ENCODE measurements around the gene SMIM22. TPM values are rescaled to one million over a fixed set of nuclear protein-coding genes. Genes with fewer than 3 reads are reported as not detected.
"Not testable (repeated sequence)": the region's sequence is repeated elsewhere in the genome, so short reads cannot be mapped to it uniquely, and the experiment has no call there.

Gene SMIM22
- total RNA-seq, 2 experiments from 2014 or later, result not detected

GRCh38 chr16:4783951-4784336 is 11.2 kb upstream of the SMIM22 start:
- no peaks in the 10 kb centered on the region for H3K4me1 Mint-ChIP-seq
- no peaks in the 10 kb centered on the region for H3K9me3 Mint-ChIP-seq
- DNase-seq, result no peak
- no peak overlapping the region for H3K27ac Mint-ChIP-seq
- H3K4me3 Mint-ChIP-seq, result no peak overlapping the region
- no peaks in the 10 kb centered on the region for H3K36me3 Mint-ChIP-seq
- H3K27me3 Mint-ChIP-seq, result no peaks in the 10 kb centered on the region

- not testable (repeated sequence) for DNase-seq, H3K4me1 Mint-ChIP-seq, H3K27ac Mint-ChIP-seq
Observed at GRCh38 chr16:4784444-4784987, 10.7 kb upstream of the SMIM22 start.

GRCh38 chr16:4785758-4786433 is 9.3 kb upstream of the SMIM22 start:
- H3K27ac Mint-ChIP-seq, result no peak overlapping the region
- no peaks in the 10 kb centered on the region for H3K36me3 Mint-ChIP-seq
- no peaks in the 10 kb centered on the region for H3K27me3 Mint-ChIP-seq
- no peak for DNase-seq
- H3K9me3 Mint-ChIP-seq, result no peaks in the 10 kb centered on the region
- no peak overlapping the region for H3K4me3 Mint-ChIP-seq
- no peaks in the 10 kb centered on the region for H3K4me1 Mint-ChIP-seq

More at GRCh38 chr16:4784444-4784987, 10.7 kb upstream of the SMIM22 start:
- not testable (repeated sequence) for H3K36me3 Mint-ChIP-seq, H3K4me3 Mint-ChIP-seq, H3K27me3 Mint-ChIP-seq, H3K9me3 Mint-ChIP-seq

GRCh38 chr16:4787068-4787467 is 8.1 kb upstream of the SMIM22 start:
- H3K9me3 Mint-ChIP-seq, result no peaks in the 10 kb centered on the region
- H3K4me1 Mint-ChIP-seq, result no peaks in the 10 kb centered on the region
- H3K4me3 Mint-ChIP-seq, result no peak overlapping the region
- H3K27me3 Mint-ChIP-seq, result no peaks in the 10 kb centered on the region
- no peak overlapping the region for H3K27ac Mint-ChIP-seq
- no peaks in the 10 kb centered on the region for H3K36me3 Mint-ChIP-seq
- no peak for DNase-seq

GRCh38 chr16:4787627-4788482 is 7.3 kb upstream of the SMIM22 start, which contains the start of gene SEPTIN12:
TSS of gene SEPTIN12 (minus strand) at chr16:4788345. CDS start at chr16:4787645, 700 bp downstream.
- DNase-seq, result no peak
- H3K4me1 Mint-ChIP-seq, result no peaks in the 10 kb centered on the region

GRCh38 chr16:4788489-4788889 is 6.7 kb upstream of the SMIM22 start:
- Mint-ChIP-seq H3K4me3 (no peak overlapping the region), H3K4me1 (no peaks in the 10 kb centered on the region), H3K27ac (no peak overlapping the region), H3K9me3 (no peaks in the 10 kb centered on the region), H3K36me3 (no peaks in the 10 kb centered on the region), H3K27me3 (no peaks in the 10 kb centered on the region)
- DNase-seq, result no peak

More at GRCh38 chr16:4787627-4788482, 7.3 kb upstream of the SMIM22 start, which contains the start of gene SEPTIN12:
- Mint-ChIP-seq H3K9me3 (no peaks in the 10 kb centered on the region), H3K27ac (no peak within 1 kb of the TSS), H3K27me3 (no peaks in the 10 kb centered on the region), H3K36me3 (no peaks in the 10 kb centered on the region), H3K4me3 (no peak within 1 kb of the TSS)

- H3K4me3 Mint-ChIP-seq, result no peak overlapping the region
- H3K27ac Mint-ChIP-seq, result no peak overlapping the region
- H3K36me3 Mint-ChIP-seq, result no peaks in the 10 kb centered on the region
- DNase-seq, result no peak
- no peaks in the 10 kb centered on the region for H3K4me1 Mint-ChIP-seq
- H3K9me3 Mint-ChIP-seq, result no peaks in the 10 kb centered on the region
- H3K27me3 Mint-ChIP-seq, result no peaks in the 10 kb centered on the region
Observed at GRCh38 chr16:4788910-4789309, 6.3 kb upstream of the SMIM22 start.

- no peak overlapping the region for H3K27ac Mint-ChIP-seq
- H3K4me1 Mint-ChIP-seq, result no peaks in the 10 kb centered on the region
- H3K27me3 Mint-ChIP-seq, result no peaks in the 10 kb centered on the region
- no peaks in the 10 kb centered on the region for H3K36me3 Mint-ChIP-seq
- no peak for DNase-seq
- H3K4me3 Mint-ChIP-seq, result no peak overlapping the region
- H3K9me3 Mint-ChIP-seq, result no peaks in the 10 kb centered on the region
Observed at GRCh38 chr16:4790261-4790660, 4.9 kb upstream of the SMIM22 start.

- Mint-ChIP-seq H3K36me3 (no peaks in the 10 kb centered on the region), H3K9me3 (no peaks in the 10 kb centered on the region), H3K4me1 (no peaks in the 10 kb centered on the region), H3K27me3 (no peaks in the 10 kb centered on the region), H3K4me3 (no peak overlapping the region), H3K27ac (no peak overlapping the region)
- no peak for DNase-seq
Observed at GRCh38 chr16:4790871-4791270, 4.3 kb upstream of the SMIM22 start.

- no peaks in the 10 kb centered on the region for H3K4me1 Mint-ChIP-seq
- no peaks in the 10 kb centered on the region for H3K9me3 Mint-ChIP-seq
- H3K36me3 Mint-ChIP-seq, result no peaks in the 10 kb centered on the region
- no peak for DNase-seq
- no peaks in the 10 kb centered on the region for H3K27me3 Mint-ChIP-seq
- no peak overlapping the region for H3K4me3 Mint-ChIP-seq
- H3K27ac Mint-ChIP-seq, result no peak overlapping the region
Observed at GRCh38 chr16:4792951-4793513, 2.1 kb upstream of the SMIM22 start.

GRCh38 chr16:4795828-4796572 is 831 bp downstream of the SMIM22 start:
- no peak for DNase-seq
- Mint-ChIP-seq H3K27ac (no peak overlapping the region), H3K4me1 (peaks cover 3% of the 10 kb centered on the region), H3K36me3 (no peaks in the 10 kb centered on the region), H3K4me3 (no peak overlapping the region), H3K9me3 (no peaks in the 10 kb centered on the region), H3K27me3 (no peaks in the 10 kb centered on the region)

- H3K4me3 Mint-ChIP-seq, result no peak overlapping the region
- H3K27ac Mint-ChIP-seq, result no peak overlapping the region
- H3K27me3 Mint-ChIP-seq, result no peaks in the 10 kb centered on the region
- no peaks in the 10 kb centered on the region for H3K9me3 Mint-ChIP-seq
- DNase-seq, result no peak
- H3K36me3 Mint-ChIP-seq, result no peaks in the 10 kb centered on the region
- peaks cover 6% of the 10 kb centered on the region for H3K4me1 Mint-ChIP-seq
Observed at GRCh38 chr16:4796982-4797804, 2.0 kb downstream of the SMIM22 start.

GRCh38 chr16:4797805-4798252 is 2.7 kb downstream of the SMIM22 start:
- H3K4me3 Mint-ChIP-seq, result no peak overlapping the region
- no peaks in the 10 kb centered on the region for H3K27me3 Mint-ChIP-seq
- no peak for DNase-seq
- no peaks in the 10 kb centered on the region for H3K36me3 Mint-ChIP-seq
- no peak overlapping the region for H3K27ac Mint-ChIP-seq
- H3K9me3 Mint-ChIP-seq, result no peaks in the 10 kb centered on the region
- peaks cover 6% of the 10 kb centered on the region for H3K4me1 Mint-ChIP-seq

GRCh38 chr16:4798456-4798855 is 3.3 kb downstream of the SMIM22 start:
- no peaks in the 10 kb centered on the region for H3K36me3 Mint-ChIP-seq
- peaks cover 12% of the 10 kb centered on the region for H3K4me1 Mint-ChIP-seq
- DNase-seq, result no peak
- no peaks in the 10 kb centered on the region for H3K9me3 Mint-ChIP-seq
- no peaks in the 10 kb centered on the region for H3K27me3 Mint-ChIP-seq
- H3K27ac Mint-ChIP-seq, result no peak overlapping the region
- H3K4me3 Mint-ChIP-seq, result no peak overlapping the region
